ENCODE measurements around the gene MRPL36.

DNA sequence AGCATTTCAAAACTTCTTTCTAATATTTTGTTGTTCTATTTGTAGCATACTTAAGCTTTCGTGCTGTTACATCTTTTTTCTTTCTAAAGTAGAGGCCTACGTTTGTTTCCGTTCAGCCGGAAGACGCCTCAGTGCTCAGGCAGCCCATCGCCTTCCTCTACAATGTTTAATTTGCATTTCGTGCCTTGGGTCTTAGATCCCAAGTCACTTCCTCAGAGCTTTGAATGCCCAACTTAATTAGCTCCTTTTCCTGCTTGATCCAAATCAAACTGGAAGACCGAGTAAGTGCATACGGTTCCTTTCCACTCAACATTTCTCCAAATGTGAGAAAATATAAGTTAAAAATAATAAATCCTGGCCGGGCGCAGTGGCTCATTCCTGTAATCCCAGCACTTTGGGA lies 43.2 kb downstream of the MRPL36 start:
- TF ChIP-seq POLR2AphosphoS5 (IDR thresholded peaks at IDR 0.05; ENCODE audit: borderline replicate concordance, low read depth, low read length) (no peak), EZH2 (IDR thresholded peaks at IDR 0.05) (no peak), FOXP2 (optimal IDR thresholded peaks at IDR 0.05; ENCODE audit: control extremely low read depth, extremely low read length, insufficient read depth) (no peak)

All from SK-N-MC (cell line).